K562 (cell line): Measurements from ENCODE around the gene VDAC1. TPM values are rescaled to one million over a fixed set of nuclear protein-coding genes. Genes with fewer than 3 reads are reported as not detected.
A peak's percentile ranks its signal among the peaks of the same experiment; 100 is the strongest.

Experiments used
- AFF4 ChIP-seq: sonication (generic); formaldehyde crosslinking; IDR thresholded peaks from 2 replicates; pipeline ENCODE4 v1.8.0; 2023; ENCODE audit warnings: mild to moderate bottlenecking, missing genetic modification reagents
- CC2D1A ChIP-seq: fragments of 450-650 bp; IDR thresholded peaks from 2 replicates; pipeline ENCODE4 v1.6.1; 2017; ENCODE audit warnings: mild to moderate bottlenecking
- CCNT2 ChIP-seq: IDR thresholded peaks from 2 replicates; pipeline ENCODE4 v1.6.1; 2011; ENCODE audit warnings: borderline replicate concordance, low read depth, mild to moderate bottlenecking, moderate library complexity, mixed read lengths, low read length; ENCODE audit not compliant: insufficient read length; ENCODE audit errors: extremely low read depth
- CSDE1 ChIP-seq, 2 experiments: fragments of 450-650 bp; IDR thresholded peaks; 2 replicates each; pipeline ENCODE4 v1.6.1; 2016; ENCODE audit warnings: mild to moderate bottlenecking in 1 of 2
- DPF2 ChIP-seq: fragments of 450-650 bp; IDR thresholded peaks from 2 replicates; pipeline ENCODE4 v1.6.1; 2016
- ETV6 ChIP-seq, 3 experiments: fragments of 150-350 bp in 1 of 3; sonication (generic) in 1 of 3; formaldehyde crosslinking in 1 of 3; IDR thresholded peaks; 2 replicates each; pipeline versions ENCODE4 v1.6.1 to v1.8.0; 2014 to 2022; ENCODE audit warnings: borderline replicate concordance in 2 of 3, low read depth in 2 of 3, antibody characterized with exemption in 1 of 3, low read length in 1 of 3, mild to moderate bottlenecking in 1 of 3, missing genetic modification reagents in 1 of 3
- MYBL2 ChIP-seq, 2 experiments: fragments of 450-650 bp in 1 of 2; sonication (generic) in 1 of 2; formaldehyde crosslinking in 1 of 2; IDR thresholded peaks; 2 replicates each; pipeline versions ENCODE4 v1.6.1 to v1.8.1; 2017 to 2022; ENCODE audit warnings: borderline replicate concordance in 1 of 2, inconsistent platforms in 1 of 2, low read depth in 1 of 2, mild to moderate bottlenecking in 1 of 2, missing genetic modification reagents in 1 of 2, moderate library complexity in 1 of 2
- POLR3G ChIP-seq: IDR thresholded peaks from 2 replicates; pipeline ENCODE4 v1.6.1; 2011; ENCODE audit not compliant: insufficient read length, insufficient replicate concordance; ENCODE audit errors: extremely low read depth
- RBBP5 ChIP-seq: fragments of 200-600 bp; sonication (generic); IDR thresholded peaks from 2 replicates; pipeline ENCODE4 v1.6.1; 2012; ENCODE audit warnings: borderline replicate concordance, mild to moderate bottlenecking, low read length, control low read depth, inconsistent platforms; ENCODE audit not compliant: insufficient read depth, poor library complexity, severe bottlenecking
- RBM15 ChIP-seq: fragments of 200-400 bp; formaldehyde crosslinking; IDR thresholded peaks from 2 replicates; pipeline ENCODE4 v1.6.1; 2018; ENCODE audit warnings: mild to moderate bottlenecking, low read length, moderate library complexity; ENCODE audit not compliant: insufficient read depth
- SMARCA4 ChIP-seq: fragments of 450-650 bp; IDR thresholded peaks from 2 replicates; pipeline ENCODE4 v1.6.1; 2016
- TEAD4 ChIP-seq, 2 experiments: sonication (generic) in 1 of 2; formaldehyde crosslinking in 1 of 2; IDR thresholded peaks; 2 replicates each; pipeline versions ENCODE4 v1.6.1 to v1.8.0; 2012 to 2022; ENCODE audit warnings: borderline replicate concordance in 1 of 2, inconsistent platforms in 1 of 2, low read length in 1 of 2, mild to moderate bottlenecking in 1 of 2, missing genetic modification reagents in 1 of 2
- ZNF124 ChIP-seq: sonication (generic); formaldehyde crosslinking; IDR thresholded peaks from 2 replicates; pipeline ENCODE4 v1.8.1; 2022; ENCODE audit warnings: missing genetic modification reagents
- ZNF277 ChIP-seq: fragments of 250-450 bp; sonication (Bioruptor Pico); IDR thresholded peaks from 2 replicates; pipeline ENCODE4 v1.8.0; 2022; ENCODE audit warnings: inconsistent platforms, mild to moderate bottlenecking, moderate library complexity, borderline replicate concordance
- ZNF584 ChIP-seq: fragments of 200-800 bp; sonication (Bioruptor generic); IDR thresholded peaks from 2 replicates; pipeline ENCODE4 v1.6.1; 2016; ENCODE audit warnings: low read depth, mild to moderate bottlenecking, missing genetic modification characterization, missing compliant biosample characterization
- ZNF609 ChIP-seq: sonication (generic); formaldehyde crosslinking; IDR thresholded peaks from 2 replicates; pipeline ENCODE4 v1.8.1; 2023; ENCODE audit warnings: missing genetic modification reagents, mild to moderate bottlenecking, borderline replicate concordance
- polyA plus RNA-seq, 8 experiments: library from polyadenylated mRNA; depleted of rRNA in 4 of 8; stranded (reverse) in 5 of 8; unstranded in 3 of 8; fragments of >200 nt; fragmentation: Nextera tagmentation in 2 of 8; fragmentation: Illumina TruSeq in 1 of 8; extraction: Ambion mirVana in 2 of 8; extraction: Trizol in 1 of 8; gene quantifications; 2 replicates each; pipeline versions ENCODE4 v1.2.1 to v1.2.3, GENCODE V29; 2011 to 2014; ENCODE audit warnings: inconsistent platforms in 1 of 8, missing spikeins in 1 of 8
- total RNA-seq, 7 experiments: library from RNA; depleted of rRNA in 6 of 7; stranded (reverse); fragments of >200 nt in 6 of 7; fragmentation: Illumina TruSeq in 2 of 7; extraction: Trizol in 2 of 7; gene quantifications; 2 replicates each; pipeline versions ENCODE4 v1.2.1 to v1.2.3, GENCODE V29; 2011 to 2021; ENCODE audit warnings: low replicate concordance in 1 of 7

Gene VDAC1
- total and polyA plus RNA-seq, 9 of the 15 experiments (the other 6 are each of a cell fraction or from before 2014, with no cell fraction given): 168 to 366 (median 293) TPM

- no peak for TF ChIP-seq ZNF609 (CRISPR knock-in tag)
- no peak for TF ChIP-seq ZNF124 (CRISPR knock-in tag)
- no peak for TF ChIP-seq RBM15
- TF ChIP-seq AFF4 (CRISPR knock-in tag): 0 out of 2 replicates have a peak, but pooled peaks have one; percentile 19
- TF ChIP-seq RBBP5: no peak
- TF ChIP-seq MYBL2 (IDR thresholded peaks at IDR 0.05; ENCODE audit: low read depth): no peak
- no peak for TF ChIP-seq MYBL2 (CRISPR knock-in tag; IDR thresholded peaks at IDR 0.05; ENCODE audit: borderline replicate concordance)
- peak; percentile 38; the same call in 1 of the 2 replicates for TF ChIP-seq DPF2
- TF ChIP-seq ETV6 (IDR thresholded peaks at IDR 0.05; ENCODE audit: borderline replicate concordance in 1 of 2, low read depth in 2 of 2, low read length in 1 of 2): no peak
- no peak for TF ChIP-seq ETV6 (CRISPR knock-in tag; IDR thresholded peaks at IDR 0.05; ENCODE audit: borderline replicate concordance)
- TF ChIP-seq TEAD4 (IDR thresholded peaks at IDR 0.05; ENCODE audit: low read length): peak; percentile 55; the same call in 1 of the 2 replicates
- no peak for TF ChIP-seq TEAD4 (CRISPR knock-in tag; IDR thresholded peaks at IDR 0.05; ENCODE audit: borderline replicate concordance)
- peak; percentile 41; the same call in 1 of the 2 replicates for TF ChIP-seq SMARCA4
- TF ChIP-seq CSDE1 (IDR thresholded peaks at IDR 0.05): no peak
- no peak for TF ChIP-seq ZNF584 (CRISPR knock-in tag)
- TF ChIP-seq CCNT2: no peak
- TF ChIP-seq ZNF277 (CRISPR knock-in tag): no peak
- TF ChIP-seq POLR3G: no peak
- TF ChIP-seq CC2D1A: no peak
These were observed 65.1 kb downstream of the VDAC1 start (continued) for GRCh38 chr5:133939668-133940067.
